GM08714 (cell line): Measurements from ENCODE around the gene RTKN2.
"Not testable (repeated sequence)": the region's sequence is repeated elsewhere in the genome, so short reads cannot be mapped to it uniquely, and the experiment has no call there.

Experiments
- H3K4me3 ChIP-seq: fragments of 200-500 bp; sonication (Bioruptor generic); 2 replicates; pipeline ENCODE4 v1.5.1; 2014; ENCODE audit warnings: mild to moderate bottlenecking, low read length, inconsistent platforms
- ZNF274 ChIP-seq: IDR thresholded peaks from 2 replicates; pipeline ENCODE4 v1.6.1; 2012; ENCODE audit warnings: mild to moderate bottlenecking, low read depth, low read length

RTKN2 gene

DNA sequence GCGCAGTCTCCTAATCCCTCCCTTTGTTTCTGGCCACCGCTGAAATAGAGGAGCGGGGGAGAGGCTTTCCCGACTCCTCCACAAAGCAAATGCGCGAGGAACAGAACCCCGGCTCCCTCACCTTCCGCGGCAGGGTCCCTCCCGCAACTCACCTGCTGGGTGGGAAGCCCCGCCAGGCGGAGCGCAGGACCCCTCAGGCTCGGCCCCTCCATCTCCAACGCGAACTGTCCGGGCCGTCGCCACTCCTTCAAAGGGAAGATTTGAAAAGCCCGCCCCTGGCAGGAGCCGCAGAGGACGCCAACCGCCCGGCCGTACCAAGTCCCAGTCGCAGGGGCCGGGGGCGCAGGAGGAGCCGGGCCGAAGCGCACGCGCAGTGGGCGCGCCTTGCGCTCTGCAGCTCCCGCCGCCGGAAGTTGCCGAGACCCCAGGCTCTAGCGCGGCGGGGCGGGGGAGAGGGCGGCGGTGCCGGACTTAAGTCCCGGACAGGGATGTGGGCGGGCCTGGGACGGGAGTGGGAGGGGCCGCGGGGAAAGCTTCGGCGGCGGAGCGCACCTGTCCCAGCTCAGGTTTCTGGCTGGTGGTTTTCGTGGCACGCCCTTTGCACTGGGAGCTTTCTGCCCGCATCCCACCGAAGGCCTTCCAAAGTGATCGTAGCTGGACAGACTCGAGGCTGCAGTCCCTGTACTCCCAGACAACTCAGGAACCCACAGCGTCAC is at the start of gene RTKN2:
RTKN2 (minus strand) TSS at position 446 of the 716 bp plus-strand sequence; CDS start at position 212, 234 bp downstream.
- no peak for TF ChIP-seq ZNF274
- H3K4me3 ChIP-seq: peak within 1 kb of the TSS; percentile 69

- TF ChIP-seq ZNF274: no peak
- H3K4me3 ChIP-seq: no peak overlapping the region
Observed at GRCh38 chr10:62317257-62317656, 48.6 kb upstream of the RTKN2 start.

DNA sequence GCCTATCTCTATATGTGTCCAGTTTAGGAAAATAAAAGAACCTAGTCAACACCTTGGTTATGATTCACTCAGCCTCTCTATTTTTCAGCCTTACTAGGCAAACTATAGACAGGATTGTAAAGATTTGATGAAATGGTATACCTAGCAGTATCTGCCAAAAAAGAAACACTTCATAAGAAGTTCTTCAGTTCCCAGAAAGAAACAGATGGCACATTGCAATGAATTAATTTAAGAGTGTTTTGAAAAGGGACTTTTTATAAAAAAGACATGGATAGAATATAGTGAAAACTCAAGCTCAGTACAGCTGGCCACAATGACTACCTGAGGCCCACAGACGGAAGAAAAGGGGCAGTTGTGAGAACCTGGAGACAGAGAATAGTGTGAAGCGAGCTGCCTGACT is 40.6 kb upstream of the RTKN2 start:
- TF ChIP-seq ZNF274: no peak
- H3K4me3 ChIP-seq: no peak overlapping the region

- no peak for TF ChIP-seq ZNF274
- no peak overlapping the region for H3K4me3 ChIP-seq
Observed at GRCh38 chr10:62308101-62308500, 39.5 kb upstream of the RTKN2 start.

- TF ChIP-seq ZNF274: no peak
- H3K4me3 ChIP-seq: no peak overlapping the region
Observed at GRCh38 chr10:62307635-62308034, 39.0 kb upstream of the RTKN2 start.

DNA sequence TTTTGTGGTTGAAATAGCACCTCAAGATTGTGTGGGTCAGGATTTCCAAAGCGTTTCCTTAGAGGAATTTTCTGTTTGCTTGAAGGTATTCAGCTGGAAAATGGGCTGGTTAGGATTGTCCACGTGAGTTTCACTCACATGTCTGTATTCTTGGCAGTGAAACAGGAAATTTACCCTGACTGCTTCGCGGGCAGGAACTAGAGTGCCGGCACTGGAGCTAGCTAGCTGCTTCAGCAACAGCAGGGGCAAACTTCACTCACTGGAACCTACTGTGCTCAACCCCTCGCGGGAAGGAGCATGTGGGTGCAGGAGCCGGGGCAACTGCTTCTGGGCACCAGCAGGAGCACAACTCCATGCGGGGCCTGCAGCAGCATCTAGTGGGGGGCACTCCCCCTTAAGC is 38.0 kb upstream of the RTKN2 start:
- H3K4me3 ChIP-seq: no peak overlapping the region
- TF ChIP-seq ZNF274: no peak

DNA sequence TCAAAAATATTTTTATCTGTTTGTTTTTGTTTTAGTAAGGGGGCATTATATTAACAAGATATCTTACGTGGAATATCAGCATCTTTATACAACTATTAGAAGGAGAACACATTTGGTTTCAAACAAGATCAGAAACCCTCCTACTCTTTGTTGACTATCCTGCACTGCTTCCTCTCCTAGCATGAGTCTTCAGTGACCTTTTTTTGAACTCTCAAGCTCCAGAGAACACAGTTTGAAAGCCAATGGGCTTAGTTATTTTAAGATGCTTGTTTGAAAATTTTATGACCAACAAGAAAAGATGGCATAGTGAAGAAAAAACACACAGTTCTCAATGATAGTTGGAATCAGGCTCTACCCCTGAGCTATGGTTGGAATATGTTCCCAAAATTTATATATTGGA is 37.2 kb upstream of the RTKN2 start:
- H3K4me3 ChIP-seq: no peak overlapping the region
- no peak for TF ChIP-seq ZNF274

DNA sequence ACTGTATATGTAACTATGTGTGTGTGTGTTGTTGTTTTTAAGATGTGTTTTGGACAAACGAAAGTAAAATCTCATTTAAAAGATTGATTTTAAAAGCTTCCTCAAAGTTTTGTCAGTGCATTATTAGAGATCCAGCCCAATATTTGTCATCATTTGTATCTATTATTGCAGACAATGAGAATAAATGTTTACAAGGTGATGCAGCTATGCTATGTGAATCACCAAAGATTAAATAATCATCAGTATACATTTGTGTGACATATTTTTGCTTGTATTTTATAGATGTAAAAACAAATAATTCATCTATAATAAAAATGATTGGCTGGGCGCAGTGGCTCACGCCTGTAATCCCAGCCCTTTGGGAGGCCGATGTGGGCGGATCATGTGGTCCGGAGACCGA is 35.3 kb upstream of the RTKN2 start:
- TF ChIP-seq ZNF274: no peak
- no peak overlapping the region for H3K4me3 ChIP-seq

DNA sequence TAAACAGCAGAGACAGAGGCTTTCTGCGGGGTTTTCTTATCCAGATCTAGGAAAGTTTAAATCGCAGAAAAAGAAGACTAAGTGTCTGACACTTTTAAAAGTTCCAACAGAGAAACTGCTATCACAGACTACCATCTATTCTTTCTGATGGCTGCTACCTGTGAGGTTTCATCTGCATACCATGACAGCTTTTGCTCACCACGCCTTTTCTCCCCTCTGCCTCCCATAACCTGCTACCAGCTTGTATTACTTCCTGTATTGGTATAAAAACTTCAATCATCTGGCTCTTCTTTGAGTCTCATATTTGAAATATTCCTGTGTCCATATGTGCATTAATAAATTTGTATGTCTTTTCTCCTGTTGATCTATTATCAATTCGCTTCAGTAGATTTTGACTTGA is 34.1 kb upstream of the RTKN2 start:
- TF ChIP-seq ZNF274: no peak
- no peak overlapping the region for H3K4me3 ChIP-seq

GRCh38 chr10:62297857-62298256 is 29.2 kb upstream of the RTKN2 start:
- no peak for TF ChIP-seq ZNF274
- no peak overlapping the region for H3K4me3 ChIP-seq

- no peak for TF ChIP-seq ZNF274
- no peak overlapping the region for H3K4me3 ChIP-seq
Observed at GRCh38 chr10:62284221-62284620, 15.6 kb upstream of the RTKN2 start.

DNA sequence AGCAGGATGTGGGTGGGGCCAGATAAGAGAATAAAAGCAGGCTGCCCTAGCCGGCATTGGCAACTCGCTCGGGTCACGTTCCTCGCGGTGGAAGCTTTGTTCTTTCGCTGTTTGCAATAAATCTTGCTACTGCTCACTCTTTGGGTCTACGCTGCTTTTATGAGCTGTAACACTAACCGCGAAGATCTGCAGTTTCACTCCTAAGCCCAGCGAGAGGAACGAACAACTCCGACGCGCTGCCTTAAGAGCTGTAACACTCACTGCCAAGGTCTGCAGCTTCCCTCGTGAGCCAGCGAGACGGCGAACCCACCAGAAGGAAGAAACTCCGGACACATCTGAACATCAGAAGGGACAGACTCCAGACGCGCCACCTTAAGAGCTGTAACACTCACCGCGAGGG is 12.7 kb upstream of the RTKN2 start:
- H3K4me3 ChIP-seq: not testable (repeated sequence)

- H3K4me3 ChIP-seq: not testable (repeated sequence)
Observed at GRCh38 chr10:62280392-62280791, 11.7 kb upstream of the RTKN2 start.

DNA sequence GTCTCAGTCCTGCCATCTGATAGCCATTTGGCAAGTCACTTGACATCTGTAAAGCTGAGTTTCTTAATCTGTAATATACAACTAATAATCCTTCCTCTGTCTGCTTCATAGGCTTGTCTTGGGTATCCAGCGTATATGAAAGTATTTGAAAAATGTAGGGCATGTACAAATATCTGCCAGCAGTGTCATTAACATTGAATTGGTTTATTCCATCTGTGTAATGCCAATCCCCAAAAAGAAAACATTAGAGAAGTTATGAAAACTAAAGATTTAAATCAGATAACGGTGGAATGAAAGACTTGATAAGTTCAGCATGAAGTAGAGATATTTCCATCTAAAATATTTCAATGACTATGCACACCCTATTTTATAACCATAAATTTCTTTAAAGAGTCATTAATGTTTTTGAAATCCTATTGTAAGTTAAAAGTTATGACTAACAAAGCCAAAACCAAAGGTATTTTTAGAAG is 9.8 kb upstream of the RTKN2 start:
- TF ChIP-seq ZNF274: no peak
- H3K4me3 ChIP-seq: no peak overlapping the region

DNA sequence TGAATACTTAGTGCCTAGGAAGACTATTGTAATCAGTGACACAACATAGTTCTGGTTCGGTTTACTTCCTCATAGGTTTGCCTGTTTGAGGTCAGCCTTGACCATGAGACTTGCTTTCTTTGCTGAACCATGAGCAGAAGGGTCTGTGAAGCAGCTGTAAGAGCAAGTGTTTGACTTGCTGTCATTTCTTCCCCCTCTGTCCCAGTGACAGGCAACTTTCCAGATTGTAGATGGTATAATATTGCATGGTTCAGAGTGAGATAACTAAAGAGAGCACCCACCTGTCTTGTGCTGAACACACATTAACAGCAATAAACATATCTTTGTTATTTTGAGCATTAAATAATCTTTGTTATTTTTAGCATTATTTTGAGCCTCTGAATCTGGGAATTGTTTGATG is 9.3 kb upstream of the RTKN2 start:
- TF ChIP-seq ZNF274: no peak

GRCh38 chr10:62270020-62270419 is 1.4 kb upstream of the RTKN2 start:
- TF ChIP-seq ZNF274: no peak
- no peak overlapping the region for H3K4me3 ChIP-seq

More for the DNA sequence above, 9.3 kb upstream of the RTKN2 start:
- no peak overlapping the region for H3K4me3 ChIP-seq
